ACHN (cell line): ENCODE results near the gene SYNDIG1L.
"Not testable (repeated sequence)": the region's sequence is repeated elsewhere in the genome, so short reads cannot be mapped to it uniquely, and the experiment has no call there.

ENCODE experiments used
- DNase-seq: peaks from one replicate; pipeline ENCODE4 v3.0.0-alpha.2; 2015
- in situ Hi-C: cut with HindIII; loops from 2 replicates; pipeline ENCODE4 v1.10.0; 2017; ENCODE audit warnings: low sequenced_read_pairs, low pct_ligation_motif_present, low pct_unique_long_range_greater_than_20kb

SYNDIG1L gene

GRCh38 chr14:74381571-74381970, 44.4 kb downstream of the SYNDIG1L start:
- in situ Hi-C loops, DNase-seq: not testable (repeated sequence)

- no peak for DNase-seq
- in situ Hi-C loops, result no loop called here
These were observed 45.2 kb downstream of the SYNDIG1L start for GRCh38 chr14:74380845-74381244.

GRCh38 chr14:74380172-74380571, 45.8 kb downstream of the SYNDIG1L start:
- in situ Hi-C loops, result no loop called here
- no peak for DNase-seq

GRCh38 chr14:74377976-74378690, 47.9 kb downstream of the SYNDIG1L start:
- in situ Hi-C loops, result no loop called here
- DNase-seq, result no peak

- no peak for DNase-seq
- in situ Hi-C loops, result no loop called here
These were observed 57.6 kb downstream of the SYNDIG1L start for GRCh38 chr14:74368441-74368840.

GRCh38 chr14:74368026-74368425, 58.0 kb downstream of the SYNDIG1L start:
- in situ Hi-C loops, result no loop called here
- DNase-seq, result no peak

- in situ Hi-C loops, result no loop called here
- no peak for DNase-seq
These were observed 61.6 kb downstream of the SYNDIG1L start for GRCh38 chr14:74364271-74364880.

- DNase-seq, result peak; percentile 65
- in situ Hi-C loops, result no loop called here
These were observed 63.6 kb downstream of the SYNDIG1L start for GRCh38 chr14:74362361-74362915.

- in situ Hi-C loops, result no loop called here
- no peak for DNase-seq
These were observed 65.8 kb downstream of the SYNDIG1L start for GRCh38 chr14:74360163-74360562.

- in situ Hi-C loops, result no loop called here
- DNase-seq, result no peak
These were observed 67.7 kb downstream of the SYNDIG1L start for GRCh38 chr14:74358176-74358829.

GRCh38 chr14:74357585-74357984, 68.4 kb downstream of the SYNDIG1L start:
- no peak for DNase-seq
- in situ Hi-C loops, result no loop called here

- in situ Hi-C loops, result no loop called here
- DNase-seq, result no peak
These were observed 69.0 kb downstream of the SYNDIG1L start for GRCh38 chr14:74356892-74357575.
